ENCODE results near the gene RSAD1.

The RSAD1 gene

DNA sequence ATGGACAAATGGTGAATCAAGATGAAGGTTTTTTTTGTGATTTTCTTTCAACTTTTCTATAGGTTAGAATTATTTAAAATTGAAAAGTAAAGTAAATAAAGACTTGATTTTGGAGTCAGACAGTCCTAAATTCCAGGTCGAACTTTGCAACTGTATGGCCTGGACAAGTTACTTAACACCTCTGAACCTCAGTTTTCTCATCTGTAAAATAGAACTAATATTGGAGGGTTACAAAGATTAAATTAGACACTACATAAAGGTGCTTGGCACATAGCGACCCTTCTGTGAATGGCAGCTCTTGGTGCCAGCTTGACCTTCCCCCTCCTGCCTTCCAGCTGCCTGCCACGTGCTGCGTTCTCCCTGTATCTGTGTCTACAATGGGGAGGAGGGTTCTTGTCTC is 3.0 kb downstream of the RSAD1 start:
- Histone ChIP-seq H3K4me3 (no peak overlapping the region), H3K36me3 (peaks cover 12 to 40% (median 31%) of the 10 kb centered on the region in 3 donors), H3K4me1 (peaks cover 0 to 38% (median 24%) of the 10 kb centered on the region in 4 donors), H3K27ac (peak overlapping the region; percentile 84), H3K27me3 (peaks cover 0 to 1% of the 10 kb centered on the region in 2 donors), H3K9me3 (no peaks in the 10 kb centered on the region)
- no peak for DNase-seq
- TF ChIP-seq, protein P1, sequence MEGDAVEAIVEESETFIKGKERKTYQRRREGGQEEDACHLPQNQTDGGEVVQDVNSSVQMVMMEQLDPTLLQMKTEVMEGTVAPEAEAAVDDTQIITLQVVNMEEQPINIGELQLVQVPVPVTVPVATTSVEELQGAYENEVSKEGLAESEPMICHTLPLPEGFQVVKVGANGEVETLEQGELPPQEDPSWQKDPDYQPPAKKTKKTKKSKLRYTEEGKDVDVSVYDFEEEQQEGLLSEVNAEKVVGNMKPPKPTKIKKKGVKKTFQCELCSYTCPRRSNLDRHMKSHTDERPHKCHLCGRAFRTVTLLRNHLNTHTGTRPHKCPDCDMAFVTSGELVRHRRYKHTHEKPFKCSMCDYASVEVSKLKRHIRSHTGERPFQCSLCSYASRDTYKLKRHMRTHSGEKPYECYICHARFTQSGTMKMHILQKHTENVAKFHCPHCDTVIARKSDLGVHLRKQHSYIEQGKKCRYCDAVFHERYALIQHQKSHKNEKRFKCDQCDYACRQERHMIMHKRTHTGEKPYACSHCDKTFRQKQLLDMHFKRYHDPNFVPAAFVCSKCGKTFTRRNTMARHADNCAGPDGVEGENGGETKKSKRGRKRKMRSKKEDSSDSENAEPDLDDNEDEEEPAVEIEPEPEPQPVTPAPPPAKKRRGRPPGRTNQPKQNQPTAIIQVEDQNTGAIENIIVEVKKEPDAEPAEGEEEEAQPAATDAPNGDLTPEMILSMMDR (IDR thresholded peaks at IDR 0.05): no peak
- intact Hi-C loops (cut with DNase I; ENCODE audit: low total_unique reads): loop anchor here (2.0 to 10.0 kb wide), 3 partner anchors 61 to 203 kb away; no protein-coding TSS in a partner anchor

DNA sequence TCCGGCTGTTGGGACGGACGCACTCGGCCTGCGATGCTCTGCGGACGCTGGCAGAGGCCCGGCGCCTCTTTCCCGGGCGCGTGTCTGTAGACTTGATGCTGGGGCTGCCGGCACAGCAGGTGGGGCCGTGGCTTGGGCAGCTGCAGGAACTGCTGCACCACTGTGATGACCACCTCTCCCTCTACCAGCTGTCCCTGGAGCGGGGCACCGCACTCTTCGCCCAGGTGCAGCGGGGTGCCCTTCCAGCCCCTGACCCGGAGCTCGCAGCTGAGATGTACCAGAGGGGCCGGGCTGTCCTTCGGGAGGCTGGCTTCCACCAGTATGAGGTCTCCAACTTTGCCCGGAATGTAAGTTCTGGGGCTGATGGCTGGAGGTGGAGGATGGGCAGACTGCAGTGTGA is 3.5 kb downstream of the RSAD1 start:
- intact Hi-C loops (cut with DNase I; ENCODE audit: low total_unique reads): loop anchor here (2.0 to 10.0 kb wide), 3 partner anchors 60 to 203 kb away; no protein-coding TSS in a partner anchor
- peak overlapping the region; percentile 84 for H3K27ac ChIP-seq
- H3K4me3 ChIP-seq: no peak overlapping the region

DNA sequence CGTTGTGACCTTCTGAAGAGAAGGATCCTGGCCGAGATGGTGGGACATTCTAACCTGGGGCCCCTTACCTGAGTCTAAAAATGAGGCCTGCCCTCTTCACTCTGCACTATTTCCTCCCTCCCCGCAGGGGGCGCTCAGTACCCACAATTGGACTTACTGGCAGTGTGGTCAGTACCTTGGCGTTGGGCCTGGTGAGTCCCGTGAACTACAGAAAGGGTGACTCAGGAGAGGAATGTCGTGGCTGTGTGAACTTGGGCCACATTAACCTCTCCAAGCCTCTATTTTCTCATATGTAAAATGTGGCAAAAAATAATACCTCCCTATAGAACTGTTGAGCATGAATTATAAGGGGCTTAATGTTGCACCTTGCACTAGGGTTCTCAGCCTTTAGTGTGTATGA is 3.9 kb downstream of the RSAD1 start:
- TF ChIP-seq, protein P1 (IDR thresholded peaks at IDR 0.05): peak; percentile 88 to 93
- H3K4me3 ChIP-seq: no peak overlapping the region
- DNase-seq: peak; percentile 98 to 99
- peaks cover 0 to 38% (median 24%) of the 10 kb centered on the region in 4 donors for H3K4me1 ChIP-seq
- H3K36me3 ChIP-seq: peaks cover 12 to 48% (median 31%) of the 10 kb centered on the region in 3 donors
- H3K27me3 ChIP-seq: no peaks in the 10 kb centered on the region
- intact Hi-C loops (cut with DNase I; ENCODE audit: low total_unique reads): loop anchor here (2.0 to 10.0 kb wide), 3 partner anchors 60 to 202 kb away; no protein-coding TSS in a partner anchor
- peak overlapping the region; percentile 84 for H3K27ac ChIP-seq
- no peaks in the 10 kb centered on the region for H3K9me3 ChIP-seq

More for the DNA sequence above, 3.5 kb downstream of the RSAD1 start:
- Histone ChIP-seq H3K27me3 (no peaks in the 10 kb centered on the region), H3K36me3 (peaks cover 12 to 44% (median 31%) of the 10 kb centered on the region in 3 donors), H3K4me1 (peaks cover 0 to 38% (median 24%) of the 10 kb centered on the region in 4 donors), H3K9me3 (no peaks in the 10 kb centered on the region)
- DNase-seq: no peak
- TF ChIP-seq, protein P1 (IDR thresholded peaks at IDR 0.05): no peak

DNA sequence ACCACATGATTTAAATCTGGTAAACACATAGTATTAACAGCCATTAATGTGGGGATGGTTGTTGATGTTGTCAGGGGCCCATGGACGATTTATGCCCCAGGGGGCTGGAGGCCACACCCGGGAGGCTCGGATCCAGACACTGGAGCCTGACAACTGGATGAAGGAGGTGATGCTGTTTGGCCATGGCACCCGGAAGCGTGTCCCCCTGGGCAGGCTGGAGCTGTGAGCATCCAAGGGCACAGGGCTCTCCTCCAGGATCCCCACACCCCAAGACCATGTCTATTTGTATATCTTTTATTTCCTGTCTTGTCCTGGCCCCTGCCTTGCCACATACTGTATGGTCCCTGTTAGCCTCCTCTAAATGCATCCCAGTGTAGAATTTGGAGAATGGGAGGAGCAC is 4.6 kb downstream of the RSAD1 start:
- Histone ChIP-seq H3K36me3 (peaks cover 12 to 53% (median 31%) of the 10 kb centered on the region in 3 donors), H3K9me3 (no peaks in the 10 kb centered on the region), H3K27ac (peak overlapping the region; percentile 84), H3K4me1 (peaks cover 0 to 30% (median 20%) of the 10 kb centered on the region in 4 donors), H3K4me3 (no peak overlapping the region), H3K27me3 (no peaks in the 10 kb centered on the region)
- TF ChIP-seq, protein P1 (IDR thresholded peaks at IDR 0.05): no peak
- DNase-seq: no peak
- intact Hi-C loops (cut with DNase I; ENCODE audit: low total_unique reads): loop anchor here (2.0 to 10.0 kb wide), 3 partner anchors 59 to 202 kb away; no protein-coding TSS in a partner anchor

DNA sequence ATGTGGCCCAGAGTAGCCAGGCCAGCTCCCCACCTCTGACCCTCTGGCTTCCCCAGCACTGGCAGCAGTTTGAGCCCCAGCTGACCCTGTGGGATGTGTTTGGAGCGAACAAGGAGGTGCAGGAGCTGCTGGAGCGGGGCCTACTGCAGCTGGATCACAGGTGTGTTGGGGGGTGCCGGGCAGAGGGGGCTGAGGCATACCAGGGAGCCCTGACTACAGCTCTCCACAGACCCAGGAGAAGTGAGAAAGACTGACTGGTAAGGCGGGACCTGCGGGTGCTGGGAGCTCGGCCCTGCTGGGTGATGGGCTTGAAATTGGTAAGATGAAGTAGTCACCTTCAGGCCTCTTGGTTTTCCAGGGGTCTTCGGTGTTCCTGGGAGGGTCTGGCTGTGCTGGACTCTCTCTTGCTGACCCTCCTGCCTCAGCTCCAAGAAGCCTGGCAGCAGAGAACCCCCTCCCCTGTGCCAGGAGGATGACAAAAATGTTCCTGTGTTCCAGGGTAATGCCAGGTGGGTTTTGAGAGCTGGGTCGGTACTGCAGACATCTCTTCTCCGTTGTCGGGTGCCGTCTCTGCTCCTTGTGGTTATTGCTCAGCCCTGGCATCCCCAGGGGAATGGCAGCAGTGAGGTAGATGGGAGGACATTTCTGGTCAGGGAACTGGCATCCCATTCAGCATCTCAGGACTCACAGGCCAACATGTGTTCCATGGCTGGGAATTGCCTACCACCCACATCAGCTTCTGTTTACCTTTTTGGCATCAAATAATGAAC is 5.9 kb downstream of the RSAD1 start:
- Histone ChIP-seq H3K9me3 (no peaks in the 10 kb centered on the region), H3K36me3 (peaks cover 12 to 53% (median 31%) of the 10 kb centered on the region in 3 donors), H3K4me3 (no peak overlapping the region), H3K27me3 (no peaks in the 10 kb centered on the region), H3K4me1 (peaks cover 0 to 23% (median 16%) of the 10 kb centered on the region in 4 donors), H3K27ac (peak overlapping the region; percentile 84)
- TF ChIP-seq, protein P1 (IDR thresholded peaks at IDR 0.05): no peak
- intact Hi-C loops (cut with DNase I; ENCODE audit: low total_unique reads): loop anchor here (5.0 to 10.0 kb wide), 2 partner anchors 58 to 200 kb away; no protein-coding TSS in a partner anchor
- DNase-seq: no peak

Measured in tibial artery (tissue), 4 donors.